Type B pancreatic cell (in vitro differentiated cells): ENCODE results near the gene TTC39C. TPM values are rescaled to one million over a fixed set of nuclear protein-coding genes. Genes with fewer than 3 reads are reported as not detected.

Experiments
- DNase-seq: peaks from one replicate; pipeline ENCODE4 v3.0.0; 2021; ENCODE audit warnings: mixed read lengths; ENCODE audit not compliant: unreplicated experiment; ENCODE audit errors: extremely low spot score
- H3K27ac Mint-ChIP-seq: 2 replicates; pipeline ENCODE4 v1.8.0; 2021; ENCODE audit warnings: mild to moderate bottlenecking, mixed read lengths
- H3K27me3 Mint-ChIP-seq: 2 replicates; pipeline ENCODE4 v1.8.0; 2021; ENCODE audit warnings: mixed read lengths
- H3K36me3 Mint-ChIP-seq: 2 replicates; pipeline ENCODE4 v1.8.0; 2021; ENCODE audit warnings: mixed read lengths
- H3K4me1 Mint-ChIP-seq: one replicate; pipeline ENCODE4 v1.8.0; 2021; ENCODE audit warnings: mixed read lengths; ENCODE audit not compliant: unreplicated experiment
- H3K4me3 Mint-ChIP-seq: 2 replicates; pipeline ENCODE4 v1.8.0; 2021; ENCODE audit warnings: mild to moderate bottlenecking, mixed read lengths
- H3K9me3 Mint-ChIP-seq: 2 replicates; pipeline ENCODE4 v1.8.0; 2021; ENCODE audit warnings: mixed read lengths
- CTCF ChIP-seq: fragments of 200-600 bp; sonication (generic); conservative IDR thresholded peaks from 2 replicates; pipeline ENCODE4 v1.5.0; 2021; ENCODE audit warnings: antibody characterized with exemption, mild to moderate bottlenecking
- total RNA-seq: library from RNA; stranded (reverse); gene quantifications from 2 replicates; pipeline ENCODE4 v1.2.1, GENCODE V29; 2021; ENCODE audit warnings: low replicate concordance

Gene TTC39C
- total RNA-seq, 1 donor from 2014 or later = 21.6 TPM

GRCh38 chr18:23998018-23998417 lies 16.5 kb upstream of the TTC39C start:
- H3K27ac Mint-ChIP-seq = no peak overlapping the region
- TF ChIP-seq CTCF = no peak
- no peaks in the 10 kb centered on the region for H3K9me3 Mint-ChIP-seq
- no peak for DNase-seq
- H3K27me3 Mint-ChIP-seq = peaks cover 3% of the 10 kb centered on the region
- no peak overlapping the region for H3K4me3 Mint-ChIP-seq
- H3K36me3 Mint-ChIP-seq = no peaks in the 10 kb centered on the region
- peaks cover 18% of the 10 kb centered on the region for H3K4me1 Mint-ChIP-seq

GRCh38 chr18:23998820-23999219 lies 15.7 kb upstream of the TTC39C start:
- H3K9me3 Mint-ChIP-seq = no peaks in the 10 kb centered on the region
- TF ChIP-seq CTCF = no peak
- DNase-seq = no peak
- H3K27me3 Mint-ChIP-seq = peaks cover 3% of the 10 kb centered on the region
- no peaks in the 10 kb centered on the region for H3K36me3 Mint-ChIP-seq
- H3K4me1 Mint-ChIP-seq = peaks cover 15% of the 10 kb centered on the region
- H3K27ac Mint-ChIP-seq = no peak overlapping the region
- H3K4me3 Mint-ChIP-seq = no peak overlapping the region

GRCh38 chr18:24000613-24001490 lies 13.7 kb upstream of the TTC39C start:
- Mint-ChIP-seq H3K36me3 (no peaks in the 10 kb centered on the region), H3K27me3 (peaks cover 3% of the 10 kb centered on the region), H3K4me1 (peaks cover 6% of the 10 kb centered on the region), H3K4me3 (no peak overlapping the region), H3K9me3 (no peaks in the 10 kb centered on the region), H3K27ac (no peak overlapping the region)
- DNase-seq = no peak
- TF ChIP-seq CTCF = no peak

GRCh38 chr18:24002479-24002878 lies 12.1 kb upstream of the TTC39C start:
- Mint-ChIP-seq H3K27ac (no peak overlapping the region), H3K27me3 (peaks cover 3% of the 10 kb centered on the region), H3K9me3 (no peaks in the 10 kb centered on the region), H3K4me3 (no peak overlapping the region), H3K36me3 (no peaks in the 10 kb centered on the region), H3K4me1 (peaks cover 6% of the 10 kb centered on the region)
- no peak for DNase-seq
- no peak for TF ChIP-seq CTCF

- peaks cover 6% of the 10 kb centered on the region for H3K4me1 Mint-ChIP-seq
- TF ChIP-seq CTCF = no peak
- H3K27ac Mint-ChIP-seq = no peak overlapping the region
- H3K4me3 Mint-ChIP-seq = no peak overlapping the region
- H3K9me3 Mint-ChIP-seq = no peaks in the 10 kb centered on the region
- H3K27me3 Mint-ChIP-seq = peaks cover 3% of the 10 kb centered on the region
- H3K36me3 Mint-ChIP-seq = no peaks in the 10 kb centered on the region
- no peak for DNase-seq
Measured at GRCh38 chr18:24003288-24003687, 11.3 kb upstream of the TTC39C start.
